Measurements from ENCODE around the gene MAML2.

MAML2 gene

GRCh38 chr11:96177146-96177545, 165.8 kb downstream of the MAML2 start:
- DNase-seq, result no peak

- DNase-seq, result no peak
Measured at GRCh38 chr11:96173906-96174305, 169.1 kb downstream of the MAML2 start.

- no peak for DNase-seq
Measured at GRCh38 chr11:96173422-96173821, 169.6 kb downstream of the MAML2 start.

- DNase-seq, result no peak
Measured at GRCh38 chr11:96172604-96173003, 170.4 kb downstream of the MAML2 start.

- DNase-seq, result no peak
Measured at GRCh38 chr11:96169250-96169649, 173.7 kb downstream of the MAML2 start.

- no peak for DNase-seq
Measured at GRCh38 chr11:96168623-96169022, 174.4 kb downstream of the MAML2 start.

- DNase-seq, result no peak
Measured at GRCh38 chr11:96167787-96168186, 175.2 kb downstream of the MAML2 start.

GRCh38 chr11:96167203-96167758, 175.7 kb downstream of the MAML2 start:
- no peak for DNase-seq

GRCh38 chr11:96162816-96163499, 180.0 kb downstream of the MAML2 start:
- no peak for DNase-seq

- no peak for DNase-seq
Measured at GRCh38 chr11:96161307-96162089, 181.5 kb downstream of the MAML2 start.

- DNase-seq, result no peak
Measured at GRCh38 chr11:96160732-96161306, 182.2 kb downstream of the MAML2 start.

- no peak for DNase-seq
Measured at GRCh38 chr11:96159968-96160367, 183.0 kb downstream of the MAML2 start.

GRCh38 chr11:96158126-96158525, 184.9 kb downstream of the MAML2 start:
- no peak for DNase-seq

- no peak for DNase-seq
Measured at GRCh38 chr11:96157517-96157873, 185.5 kb downstream of the MAML2 start.

GRCh38 chr11:96156379-96156722, 186.6 kb downstream of the MAML2 start:
- DNase-seq, result no peak

GRCh38 chr11:96155627-96156378, 187.2 kb downstream of the MAML2 start:
- peak; percentile 42 for DNase-seq

GRCh38 chr11:96154802-96155520, 188.0 kb downstream of the MAML2 start:
- peak; percentile 13 for DNase-seq

- DNase-seq, result peak; percentile 31
Measured at GRCh38 chr11:96152623-96153022, 190.4 kb downstream of the MAML2 start.

GRCh38 chr11:96151501-96151900, 191.5 kb downstream of the MAML2 start:
- DNase-seq, result no peak

- DNase-seq, result no peak
Measured at GRCh38 chr11:96150609-96151008, 192.4 kb downstream of the MAML2 start.

- no peak for DNase-seq
Measured at GRCh38 chr11:96149743-96150555, 193.0 kb downstream of the MAML2 start.
